ENCODE data around the gene RIN3. TPM values are rescaled to one million over a fixed set of nuclear protein-coding genes. Genes with fewer than 3 reads are reported as not detected.

The RIN3 gene
- total and polyA plus RNA-seq, 2 of the 4 experiments (the other 2 are of a cell fraction), result 2.5 to 11.1 TPM

DNA sequence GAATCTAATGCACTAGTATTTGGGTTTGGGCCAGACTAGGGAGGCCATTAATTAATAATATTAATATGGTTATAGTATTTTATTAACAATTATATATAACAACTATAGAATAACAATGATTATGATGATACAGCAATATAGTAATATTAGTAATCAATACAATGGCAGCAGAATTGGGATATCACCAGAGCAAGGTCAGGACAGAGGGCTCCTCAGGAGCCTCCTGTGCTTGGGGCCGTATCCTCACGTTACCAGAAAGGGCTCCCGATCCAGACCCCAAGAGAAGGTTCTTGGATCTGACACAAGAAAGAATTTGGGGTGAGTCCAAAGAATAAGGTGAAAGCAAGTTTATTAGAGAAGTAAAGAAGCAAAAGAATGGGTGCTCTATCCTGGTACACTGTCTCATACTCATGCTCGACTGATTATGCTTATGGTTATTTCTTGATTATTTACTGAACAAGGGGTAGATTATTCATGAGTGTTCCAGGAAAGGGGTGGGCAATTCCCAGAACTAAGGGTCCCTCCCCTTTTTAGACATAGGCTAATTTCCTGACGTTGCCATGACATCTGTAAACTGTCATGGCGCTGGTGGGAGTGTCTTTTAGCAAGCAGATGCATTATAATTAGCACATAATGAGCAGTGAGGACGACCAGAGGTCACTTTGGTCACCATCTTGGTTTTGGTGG is 61.6 kb downstream of the RIN3 start:
- no peak overlapping the region for H2BK120ac ChIP-seq (ENCODE audit: low read depth, low read length)
- POLR2A ChIA-PET (ENCODE audit: unreplicated experiment), result interaction anchor here (0.6 kb wide), 1 partner anchor 23 kb away, joined by 6 read pairs; no protein-coding TSS in a partner anchor
- no peak overlapping the region for H3K23ac ChIP-seq (ENCODE audit: low read depth, low read length)
- H3K9me3 ChIP-seq (ENCODE audit: control insufficient read depth, insufficient read depth, low read length), result no peaks in the 10 kb centered on the region
- no peak overlapping the region for H3K4me3 ChIP-seq (ENCODE audit: insufficient read depth, low read depth, low read length)
- H2AK9ac ChIP-seq (replicated peaks; ENCODE audit: low read depth, low read length, poor library complexity), result no peak overlapping the region
- H4K20me1 ChIP-seq (ENCODE audit: insufficient read depth, low read length), result 0 out of 2 replicates have a peak, but pooled peaks cover 4% of the 10 kb centered on the region
- no peak overlapping the region for H3K4ac ChIP-seq (ENCODE audit: low read depth, low read length)
- WGBS, 2 experiments (ENCODE audit: extremely low coverage in 2 of 2, insufficient read length in 1 of 2), result no CpG with 5 or more reads among the region's 7 CpGs
- TF ChIP-seq MAFK (IDR thresholded peaks at IDR 0.05; ENCODE audit: low read depth, low read length) (peak; percentile 46), POLR2A (IDR thresholded peaks at IDR 0.05; ENCODE audit: low read depth, low read length) (no peak)
- intact Hi-C loops (cut with micrococcal nuclease) (no loop called here), dilution Hi-C loops (cut with HindIII; ENCODE audit: low sequenced_read_pairs, unreplicated experiment) (no loop called here), in situ Hi-C loops (cut with MboI; ENCODE audit: low sequenced_read_pairs) (no loop called here)
- H3K18ac ChIP-seq (ENCODE audit: low read depth, low read length), result no peak overlapping the region
- H3K4me1 ChIP-seq (ENCODE audit: control insufficient read depth, insufficient read depth, low read length), result peaks cover 7% of the 10 kb centered on the region
- no peak for ATAC-seq (ENCODE audit: low read depth)
- no peak overlapping the region for H3K27ac ChIP-seq (ENCODE audit: insufficient read depth, low read length)
- no peak overlapping the region for H2BK5ac ChIP-seq (ENCODE audit: low read depth, low read length, poor library complexity, severe bottlenecking)
- H4K8ac ChIP-seq (ENCODE audit: low read depth in 2 of 2, low read length in 2 of 2), result no peak overlapping the region
- no peak overlapping the region for H3K9ac ChIP-seq (ENCODE audit: low read depth, low read length)
- H2BK20ac ChIP-seq (ENCODE audit: low read depth, low read length), result no peak overlapping the region
- no peak overlapping the region for H4K91ac ChIP-seq (ENCODE audit: insufficient read depth, low read depth, low read length)
- CTCF ChIA-PET, result interaction anchor here (1.5 kb wide), 1 partner anchor 11 kb away, joined by 6 read pairs; no protein-coding TSS in a partner anchor
- BruUV-seq (replicated peaks), result no TSS peak
- H4K5ac ChIP-seq (ENCODE audit: low read depth, low read length), result no peak overlapping the region
- H3K4me2 ChIP-seq (ENCODE audit: low read depth, low read length), result no peak overlapping the region
- H3K56ac ChIP-seq (ENCODE audit: extremely low read depth, insufficient read depth, low read length), result no peak overlapping the region
- H3K36me3 ChIP-seq (ENCODE audit: control insufficient read depth, insufficient read depth, low read length), result peaks cover 22% of the 10 kb centered on the region
- H3K9me1 ChIP-seq (ENCODE audit: insufficient read depth, low read length), result peaks cover 4% of the 10 kb centered on the region
- DNase-seq, result no peak
- H2AK5ac ChIP-seq (ENCODE audit: low read depth, low read length), result no peak overlapping the region
- H2BK15ac ChIP-seq (ENCODE audit: low read depth, low read length), result no peak overlapping the region
- H2AFZ ChIP-seq (replicated peaks; ENCODE audit: low read length, poor library complexity), result no peak overlapping the region
- no peaks in the 10 kb centered on the region for H3K27me3 ChIP-seq (ENCODE audit: control insufficient read depth, insufficient read depth, low read length)
- peaks cover 0 to 41% of the 10 kb centered on the region in 2 experiments; a peak in 2 of 4 replicates for H3K79me1 ChIP-seq (ENCODE audit: low read depth in 1 of 2, low read length in 2 of 2)
- H3K14ac ChIP-seq (replicated peaks; ENCODE audit: low read depth, low read length), result no peak overlapping the region
